Smooth muscle cell (in vitro differentiated cells): ENCODE results near the gene TMEM259. TPM values are rescaled to one million over a fixed set of nuclear protein-coding genes. Genes with fewer than 3 reads are reported as not detected.

Experiments
- DNase-seq: peaks from one replicate; lab custom pipeline; 2025; ENCODE audit not compliant: unreplicated experiment; lab: John Stamatoyannopoulos, UW
- H2AFZ ChIP-seq: fragments of 200-600 bp; sonication (generic); 2 replicates; pipeline ENCODE4 v1.6.0; 2016; ENCODE audit warnings: antibody characterized with exemption, low read depth, mild to moderate bottlenecking
- H3F3A ChIP-seq: fragments of 200-600 bp; sonication (generic); 2 replicates; pipeline ENCODE4 v1.6.0; 2017; ENCODE audit warnings: antibody characterized with exemption, low read depth
- H3K27ac ChIP-seq: fragments of 200-600 bp; sonication (generic); 2 replicates; pipeline ENCODE4 v1.5.1; 2016; ENCODE audit warnings: low read depth, mild to moderate bottlenecking
- H3K27me3 ChIP-seq: fragments of 200-600 bp; sonication (generic); 2 replicates; pipeline ENCODE4 v1.6.1; 2016; ENCODE audit warnings: low read depth, mild to moderate bottlenecking
- H3K36me3 ChIP-seq: fragments of 200-600 bp; sonication (generic); 2 replicates; pipeline ENCODE4 v1.5.1; 2016; ENCODE audit warnings: low read depth
- H3K4me1 ChIP-seq: fragments of 200-600 bp; sonication (generic); 2 replicates; pipeline ENCODE4 v1.5.1; 2016; ENCODE audit warnings: low read depth
- H3K4me2 ChIP-seq: fragments of 200-600 bp; sonication (generic); 2 replicates; pipeline ENCODE4 v1.6.0; 2016; ENCODE audit warnings: mild to moderate bottlenecking
- H3K4me3 ChIP-seq: fragments of 200-600 bp; sonication (generic); 2 replicates; pipeline ENCODE4 v1.5.1; 2016; ENCODE audit warnings: mild to moderate bottlenecking
- H3K79me2 ChIP-seq: fragments of 200-600 bp; sonication (generic); 2 replicates; pipeline ENCODE4 v1.6.0; 2016; ENCODE audit warnings: low read depth, mild to moderate bottlenecking
- H3K9ac ChIP-seq: fragments of 200-600 bp; sonication (generic); 2 replicates; pipeline ENCODE4 v1.6.0; 2016; ENCODE audit warnings: low read depth
- H3K9me3 ChIP-seq: fragments of 200-600 bp; sonication (generic); replicated peaks from 2 replicates; pipeline ENCODE4 v1.5.1; 2016; ENCODE audit warnings: low read depth
- H4K20me1 ChIP-seq: fragments of 200-600 bp; sonication (generic); 2 replicates; pipeline ENCODE4 v1.6.0; 2016; ENCODE audit warnings: low read depth
- WGBS: methylation state at CpG from one replicate; pipeline ENCODE4 v1.1.7; 2016; ENCODE audit warnings: low lambda C conversion rate; 5-methylcytosine and 5-hydroxymethylcytosine counted together
- polyA plus RNA-seq: library from polyadenylated mRNA; unstranded; fragments of >200 nt; fragmentation: Nextera tagmentation; extraction: Ambion mirVana; gene quantifications from 2 replicates; pipeline ENCODE4 v1.2.1, GENCODE V29; 2016
- total RNA-seq: library from RNA; depleted of rRNA; stranded (reverse); fragments of >200 nt; gene quantifications from 2 replicates; pipeline ENCODE4 v1.2.3, GENCODE V29; 2014
- TF ChIP-seq, protein P1 (sequence below): fragments of 200-600 bp; sonication (generic); IDR thresholded peaks from 2 replicates; pipeline ENCODE4 v1.5.1; 2017; ENCODE audit warnings: borderline replicate concordance, mild to moderate bottlenecking, antibody characterized with exemption; ENCODE audit not compliant: insufficient read depth, poor library complexity, severe bottlenecking

TMEM259 gene
- total and polyA plus RNA-seq, 2 experiments from 2014 or later, result 133 to 232 TPM

- Histone ChIP-seq H3K27ac (no peak overlapping the region), H3K4me3 (no peak overlapping the region), H3K27me3 (peaks cover 14% of the 10 kb centered on the region), H4K20me1 (no peaks in the 10 kb centered on the region), H3K9me3 (no peaks in the 10 kb centered on the region), H3K4me1 (peaks cover 6% of the 10 kb centered on the region), H3F3A (peaks cover 5% of the 10 kb centered on the region), H3K9ac (no peak overlapping the region), H3K4me2 (no peak overlapping the region), H2AFZ (no peak overlapping the region), H3K36me3 (no peaks in the 10 kb centered on the region), H3K79me2 (no peaks in the 10 kb centered on the region)
- TF ChIP-seq, protein P1, sequence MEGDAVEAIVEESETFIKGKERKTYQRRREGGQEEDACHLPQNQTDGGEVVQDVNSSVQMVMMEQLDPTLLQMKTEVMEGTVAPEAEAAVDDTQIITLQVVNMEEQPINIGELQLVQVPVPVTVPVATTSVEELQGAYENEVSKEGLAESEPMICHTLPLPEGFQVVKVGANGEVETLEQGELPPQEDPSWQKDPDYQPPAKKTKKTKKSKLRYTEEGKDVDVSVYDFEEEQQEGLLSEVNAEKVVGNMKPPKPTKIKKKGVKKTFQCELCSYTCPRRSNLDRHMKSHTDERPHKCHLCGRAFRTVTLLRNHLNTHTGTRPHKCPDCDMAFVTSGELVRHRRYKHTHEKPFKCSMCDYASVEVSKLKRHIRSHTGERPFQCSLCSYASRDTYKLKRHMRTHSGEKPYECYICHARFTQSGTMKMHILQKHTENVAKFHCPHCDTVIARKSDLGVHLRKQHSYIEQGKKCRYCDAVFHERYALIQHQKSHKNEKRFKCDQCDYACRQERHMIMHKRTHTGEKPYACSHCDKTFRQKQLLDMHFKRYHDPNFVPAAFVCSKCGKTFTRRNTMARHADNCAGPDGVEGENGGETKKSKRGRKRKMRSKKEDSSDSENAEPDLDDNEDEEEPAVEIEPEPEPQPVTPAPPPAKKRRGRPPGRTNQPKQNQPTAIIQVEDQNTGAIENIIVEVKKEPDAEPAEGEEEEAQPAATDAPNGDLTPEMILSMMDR, result no peak
- WGBS, result 96% methylated on average over 33 of the region's 37 CpGs
- DNase-seq, result no peak
Measured at GRCh38 chr19:1063909-1064660, 43.2 kb upstream of the TMEM259 start.

DNA sequence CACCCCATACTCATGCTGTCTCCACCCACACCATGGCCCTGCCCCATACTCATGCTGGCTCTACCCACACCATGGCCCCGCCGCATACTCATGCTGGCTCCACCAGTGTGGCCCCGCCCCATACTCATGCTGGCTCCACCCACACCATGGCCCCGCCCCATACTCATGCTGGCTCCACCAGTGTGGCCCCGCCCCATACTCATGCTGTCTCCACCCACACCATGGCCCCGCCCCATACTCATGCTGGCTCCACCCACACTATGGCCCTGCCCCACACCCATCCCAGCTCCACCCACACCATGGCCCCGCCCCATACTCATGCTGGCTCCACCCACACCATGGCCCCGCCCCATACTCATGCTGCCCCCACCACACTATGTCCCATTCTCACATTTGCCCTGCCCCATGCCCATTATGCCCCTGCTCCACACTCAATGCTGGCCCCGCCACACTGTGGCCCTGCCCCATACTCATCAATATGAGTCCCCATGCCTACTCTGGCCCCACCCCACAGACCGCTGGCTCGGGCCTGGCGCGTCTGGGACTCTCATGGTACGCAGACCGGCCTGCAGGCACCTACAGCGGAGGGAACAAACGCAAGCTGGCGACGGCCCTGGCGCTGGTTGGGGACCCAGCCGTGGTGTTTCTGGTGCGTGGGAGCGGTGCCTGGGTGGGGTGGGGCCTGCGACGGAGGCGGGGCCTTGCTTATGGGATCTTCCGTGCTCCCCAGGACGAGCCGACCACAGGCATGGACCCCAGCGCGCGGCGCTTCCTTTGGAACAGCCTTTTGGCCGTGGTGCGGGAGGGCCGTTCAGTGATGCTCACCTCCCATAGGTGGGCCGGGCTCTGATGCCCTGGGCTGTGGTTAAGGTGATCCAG, 42.3 kb upstream of the TMEM259 start:
- Histone ChIP-seq H4K20me1 (no peaks in the 10 kb centered on the region), H2AFZ (no peak overlapping the region), H3K79me2 (no peaks in the 10 kb centered on the region), H3K9me3 (peaks cover 4% of the 10 kb centered on the region), H3F3A (peaks cover 5% of the 10 kb centered on the region), H3K4me3 (no peak overlapping the region), H3K27me3 (peaks cover 5% of the 10 kb centered on the region), H3K9ac (no peak overlapping the region), H3K27ac (no peak overlapping the region), H3K4me2 (no peak overlapping the region), H3K4me1 (peaks cover 6% of the 10 kb centered on the region), H3K36me3 (no peaks in the 10 kb centered on the region)
- TF ChIP-seq, protein P1, result no peak
- 95% methylated on average over 28 of the region's 37 CpGs for WGBS
- DNase-seq, result no peak

- Histone ChIP-seq H3K4me1 (peaks cover 6% of the 10 kb centered on the region), H3K36me3 (peaks cover 6% of the 10 kb centered on the region), H3K27ac (no peak overlapping the region), H3F3A (peaks cover 5% of the 10 kb centered on the region), H3K27me3 (peaks cover 4% of the 10 kb centered on the region), H2AFZ (no peak overlapping the region), H3K4me3 (no peak overlapping the region), H4K20me1 (no peaks in the 10 kb centered on the region), H3K4me2 (no peak overlapping the region), H3K9me3 (peaks cover 8% of the 10 kb centered on the region), H3K9ac (no peak overlapping the region), H3K79me2 (no peaks in the 10 kb centered on the region)
- no peak for DNase-seq
- TF ChIP-seq, protein P1, result no peak
- WGBS, result 95% methylated on average over 13 of the region's 17 CpGs
Measured at GRCh38 chr19:1062387-1063029, 41.6 kb upstream of the TMEM259 start.
